HG03064 (cell line): Measurements from ENCODE around the gene MYO5C.

Experiments used
- ATAC-seq: cut with Tn5 transposase; IDR thresholded peaks from one replicate; pipeline ENCODE4 v1.9.1; 2021; ENCODE audit warnings: low read depth; ENCODE audit not compliant: unreplicated experiment

The MYO5C gene

GRCh38 chr15:52281085-52282035, 14.2 kb downstream of the MYO5C start:
- ATAC-seq = no peak

GRCh38 chr15:52280326-52281084, 15.1 kb downstream of the MYO5C start:
- ATAC-seq = no peak

GRCh38 chr15:52278636-52279367, 16.8 kb downstream of the MYO5C start:
- no peak for ATAC-seq

GRCh38 chr15:52278135-52278534, 17.5 kb downstream of the MYO5C start:
- no peak for ATAC-seq

GRCh38 chr15:52277575-52277974, 18.0 kb downstream of the MYO5C start:
- ATAC-seq = no peak

GRCh38 chr15:52276256-52276770, 19.3 kb downstream of the MYO5C start:
- ATAC-seq = no peak

- ATAC-seq = no peak
Observed at GRCh38 chr15:52263563-52264282, 31.9 kb downstream of the MYO5C start.

GRCh38 chr15:52262364-52262763, 33.2 kb downstream of the MYO5C start:
- ATAC-seq = no peak

GRCh38 chr15:52261498-52262242, 33.9 kb downstream of the MYO5C start:
- ATAC-seq = peak; percentile 93

- ATAC-seq = no peak
Observed at GRCh38 chr15:52261026-52261425, 34.6 kb downstream of the MYO5C start.

- no peak for ATAC-seq
Observed at GRCh38 chr15:52259503-52259902, 36.1 kb downstream of the MYO5C start.

GRCh38 chr15:52258461-52258860, 37.1 kb downstream of the MYO5C start:
- no peak for ATAC-seq

- no peak for ATAC-seq
Observed at GRCh38 chr15:52257734-52258062, 37.9 kb downstream of the MYO5C start.

GRCh38 chr15:52256930-52257733, 38.5 kb downstream of the MYO5C start:
- no peak for ATAC-seq

- no peak for ATAC-seq
Observed at GRCh38 chr15:52256366-52256765, 39.2 kb downstream of the MYO5C start.

GRCh38 chr15:52255935-52256334, 39.7 kb downstream of the MYO5C start:
- no peak for ATAC-seq

- no peak for ATAC-seq
Observed at GRCh38 chr15:52255008-52255407, 40.6 kb downstream of the MYO5C start.

- ATAC-seq = no peak
Observed at GRCh38 chr15:52254391-52254790, 41.2 kb downstream of the MYO5C start.

- ATAC-seq = no peak
Observed at GRCh38 chr15:52252781-52253180, 42.8 kb downstream of the MYO5C start.
